HL-60 (cell line): ENCODE measurements around the gene MEIOB.

Experiments
- CTCF ChIP-seq: IDR thresholded peaks from one replicate; pipeline ENCODE4 v1.5.1; 2011; ENCODE audit warnings: low read length, control low read depth, inconsistent platforms; ENCODE audit not compliant: insufficient read depth
- POLR2AphosphoS5 ChIP-seq: IDR thresholded peaks from 2 replicates; pipeline ENCODE4 v1.6.1; 2012; ENCODE audit warnings: low read depth
- REST ChIP-seq: IDR thresholded peaks from 2 replicates; pipeline ENCODE4 v1.6.1; 2012; ENCODE audit warnings: low read depth; ENCODE audit not compliant: insufficient replicate concordance

GRCh38 chr16:1913327-1914083 is 41.5 kb upstream of the MEIOB start:
- TF ChIP-seq CTCF = no peak
- TF ChIP-seq REST = no peak
- no peak for TF ChIP-seq POLR2AphosphoS5
